Left renal cortex interstitium (tissue), 4 donors: ENCODE results near the gene RABGAP1L. TPM values are rescaled to one million over a fixed set of nuclear protein-coding genes. Genes with fewer than 3 reads are reported as not detected.
A peak's percentile ranks its signal among the peaks of the same experiment; 100 is the strongest.
"Not testable (repeated sequence)": the region's sequence is repeated elsewhere in the genome, so short reads cannot be mapped to it uniquely, and the experiment has no call there.

ENCODE experiments used
- DNase-seq, 4 donors: peaks; one replicate each; pipeline ENCODE4 v3.0.0-alpha.2; 2013; ENCODE audit warnings: low read depth in 4 of 4, low spot score in 2 of 4, missing footprints in 1 of 4
- polyA plus RNA-seq, 4 donors: library from polyadenylated mRNA; unstranded; fragments of 120-200 nt; gene quantifications; one replicate each; pipeline ENCODE4 v1.2.1, GENCODE V29; 2013; ENCODE audit not compliant: insufficient read length in 4 of 4

RABGAP1L gene
- polyA plus RNA-seq, 4 donors, result 21.9 to 32.2 (median 26.4) TPM

- peak; percentile 97 to 100 (median 98) for DNase-seq
These were observed 840.1 kb downstream of the RABGAP1L start for GRCh38 chr1:174999216-174999935.

- no peak for DNase-seq
These were observed 840.8 kb downstream of the RABGAP1L start, which contains the start of gene CACYBP for GRCh38 chr1:174999936-175000696. Gene CACYBP (plus strand): TSS chr1:174999947. CDS start chr1:175000181, 234 bp downstream.

- DNase-seq, result no peak
These were observed 841.4 kb downstream of the RABGAP1L start for GRCh38 chr1:175000697-175001187.

GRCh38 chr1:175002910-175003517 is 843.7 kb downstream of the RABGAP1L start:
- DNase-seq, result no peak

- DNase-seq, result no peak
These were observed 844.2 kb downstream of the RABGAP1L start for GRCh38 chr1:175003521-175003920.

DNA sequence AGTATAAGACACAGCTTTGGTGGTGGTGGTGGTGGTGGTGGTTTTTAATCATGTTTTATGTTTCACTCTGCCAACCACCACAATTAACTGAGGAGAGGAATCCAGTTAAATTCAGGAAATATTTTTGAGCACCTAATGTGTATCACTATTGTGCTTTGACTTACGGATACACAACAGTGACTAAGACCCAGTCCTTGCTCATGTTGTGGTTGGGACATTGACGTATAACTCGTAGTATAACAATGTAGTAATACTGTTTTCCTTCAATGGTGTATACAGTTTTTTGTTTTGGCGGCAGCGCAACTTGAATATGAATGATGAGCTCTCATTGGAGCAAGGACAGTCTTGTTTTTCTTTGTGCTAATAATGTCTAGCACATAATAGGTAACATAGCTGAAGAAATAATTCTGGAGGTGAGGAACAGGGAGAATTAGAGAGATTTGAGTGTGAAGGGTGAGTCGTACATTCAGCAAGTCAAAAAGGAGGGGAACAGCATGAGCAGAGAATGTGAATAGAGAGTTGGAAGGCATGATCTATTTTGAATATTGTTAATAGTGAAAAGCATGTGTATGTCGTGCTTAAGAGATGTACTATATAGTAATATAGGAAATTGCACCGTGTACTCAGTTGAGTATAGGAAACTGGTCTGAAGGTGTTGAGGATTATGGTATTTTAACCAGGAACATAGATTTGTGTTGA is 845.9 kb downstream of the RABGAP1L start:
- no peak for DNase-seq

- no peak for DNase-seq
These were observed 850.2 kb downstream of the RABGAP1L start for GRCh38 chr1:175009532-175009931.

DNA sequence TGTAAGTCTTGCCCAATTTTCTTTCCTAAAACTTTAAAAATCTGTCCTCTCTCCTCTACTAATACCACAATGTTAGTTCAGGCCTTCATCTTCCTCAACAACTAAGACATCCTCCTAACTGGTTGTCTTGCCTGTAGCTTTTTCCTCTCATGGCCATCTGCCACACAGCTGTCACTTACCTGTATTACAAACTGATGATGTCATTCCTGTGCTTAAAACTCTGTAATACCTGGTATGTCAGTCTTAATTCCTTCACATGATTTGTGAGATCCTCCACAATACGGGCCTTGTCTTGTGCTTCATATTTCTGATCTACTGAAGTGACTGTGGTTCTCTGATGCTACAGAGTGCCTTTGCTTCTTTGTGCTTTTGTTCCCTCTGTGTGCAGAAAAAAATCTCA is 854.1 kb downstream of the RABGAP1L start:
- no peak for DNase-seq

DNA sequence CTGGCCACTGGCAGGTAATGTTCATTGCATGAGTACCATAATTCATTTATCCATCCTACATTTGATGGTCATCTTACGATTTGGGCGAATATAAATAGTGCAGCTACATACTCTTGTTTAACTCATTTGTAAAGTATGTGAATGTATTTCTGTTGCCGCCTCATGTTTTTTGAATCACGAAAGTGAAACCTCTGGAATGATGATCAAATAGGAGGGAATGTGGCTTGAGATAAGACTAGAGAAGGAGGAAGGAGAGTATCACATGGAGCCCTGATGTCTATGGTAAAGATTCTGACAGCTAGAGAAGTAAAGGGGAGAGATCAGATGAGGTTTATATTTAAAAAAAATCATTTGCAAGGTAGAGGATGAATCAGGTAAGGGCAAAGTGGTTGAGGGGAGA is 855.9 kb downstream of the RABGAP1L start:
- DNase-seq, result no peak

DNA sequence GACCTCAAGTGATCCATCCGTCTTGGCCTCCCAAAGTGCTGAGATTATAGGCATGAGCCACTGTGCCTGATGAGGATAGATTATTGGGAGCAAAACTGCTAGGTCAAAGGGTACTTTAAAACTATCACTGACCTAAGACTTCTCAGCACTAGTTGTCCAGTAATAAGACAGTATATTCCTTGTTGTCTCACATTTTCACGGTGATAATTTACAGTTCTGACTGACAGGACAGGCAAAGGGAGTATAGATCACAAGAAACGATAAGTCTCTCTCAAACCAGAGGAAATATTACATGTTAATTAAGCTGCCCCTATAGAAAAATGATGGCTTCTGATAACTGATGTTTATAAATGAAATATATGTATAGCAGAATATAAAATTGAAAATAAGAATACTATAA is 860.2 kb downstream of the RABGAP1L start:
- DNase-seq, result no peak

DNA sequence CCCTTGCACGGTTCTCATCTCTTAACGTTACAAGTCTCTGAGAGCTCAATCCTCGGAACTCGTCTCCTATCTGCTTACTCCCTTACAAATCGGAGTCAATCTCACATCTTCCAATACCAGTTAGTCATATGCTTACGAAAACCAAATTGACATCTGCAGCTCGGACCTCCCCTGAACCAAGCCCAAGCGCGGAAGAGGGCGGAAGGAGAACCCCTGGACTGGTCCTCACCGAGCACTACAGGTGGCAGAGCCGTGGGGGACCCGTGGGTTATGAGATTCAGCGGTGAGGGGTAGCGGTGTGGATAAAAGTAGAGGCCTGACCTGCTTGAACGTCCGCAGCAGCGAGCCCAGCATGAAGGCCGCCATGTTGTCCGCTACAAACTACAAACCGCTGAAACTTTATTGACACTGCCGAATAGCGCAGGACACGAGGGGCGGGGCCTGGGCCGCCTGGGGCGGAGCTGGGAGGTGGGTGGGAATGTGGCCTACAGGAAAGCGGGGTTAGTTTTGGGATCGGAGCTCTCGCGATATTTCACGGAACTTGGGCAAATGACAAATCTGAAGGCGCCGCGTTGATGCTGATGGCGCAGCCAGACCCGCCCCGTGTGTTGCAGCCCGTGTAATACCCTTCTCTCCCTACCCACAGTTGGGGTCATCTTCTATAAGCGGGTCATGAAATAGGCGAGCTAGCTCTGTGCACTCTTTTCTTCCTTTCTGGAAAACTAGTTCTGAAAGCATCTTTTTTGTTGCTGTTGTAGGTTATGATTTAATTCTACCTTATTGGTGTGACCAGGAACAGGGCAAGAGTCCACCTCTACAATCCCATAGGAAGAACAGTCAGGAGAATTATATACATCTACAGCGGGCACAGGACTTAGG is 864.0 kb downstream of the RABGAP1L start, which contains the start of gene MRPS14:
TSS of gene MRPS14 (minus strand) at position 383 of the 879 bp plus-strand sequence. CDS start at position 366, 17 bp downstream.
- peak; percentile 92 to 98 (median 98) for DNase-seq

DNA sequence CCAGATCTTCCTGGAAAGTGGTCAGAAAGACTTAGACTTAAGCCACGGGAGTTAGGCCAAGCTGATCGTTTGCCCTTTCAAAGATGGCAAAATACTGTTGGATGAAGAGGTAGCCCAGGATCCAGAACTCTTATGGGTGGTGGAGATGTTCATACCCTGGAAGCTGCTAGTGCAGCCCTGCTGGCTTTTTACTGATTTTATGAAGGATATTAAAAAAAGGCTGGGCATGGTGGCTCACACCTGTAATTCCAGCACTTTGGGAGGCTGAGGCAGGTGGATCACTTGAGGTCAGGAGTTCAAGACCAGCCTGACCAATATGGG is 864.6 kb downstream of the RABGAP1L start:
- not testable (repeated sequence) for DNase-seq

DNA sequence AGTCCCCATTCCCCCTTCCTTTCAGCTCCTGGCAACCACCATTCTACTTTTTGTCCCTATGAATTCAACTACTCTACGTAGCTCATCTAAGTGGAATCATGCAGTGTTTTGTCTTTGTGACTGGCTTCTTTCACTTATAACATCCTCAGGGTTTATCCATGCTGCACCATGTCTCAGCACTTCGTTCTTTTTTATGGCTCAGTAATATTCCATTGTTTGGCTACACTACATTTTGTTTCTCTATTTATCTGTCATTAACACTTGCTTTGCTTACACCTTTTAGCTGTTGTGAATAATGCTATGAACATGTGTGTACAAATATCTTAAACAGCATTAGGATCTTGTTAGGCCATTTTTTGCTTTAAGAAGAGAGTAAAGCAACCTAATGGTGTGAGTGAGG is 865.5 kb downstream of the RABGAP1L start:
- no peak for DNase-seq

- DNase-seq, result no peak
These were observed 874.6 kb downstream of the RABGAP1L start for GRCh38 chr1:175033953-175034352.

DNA sequence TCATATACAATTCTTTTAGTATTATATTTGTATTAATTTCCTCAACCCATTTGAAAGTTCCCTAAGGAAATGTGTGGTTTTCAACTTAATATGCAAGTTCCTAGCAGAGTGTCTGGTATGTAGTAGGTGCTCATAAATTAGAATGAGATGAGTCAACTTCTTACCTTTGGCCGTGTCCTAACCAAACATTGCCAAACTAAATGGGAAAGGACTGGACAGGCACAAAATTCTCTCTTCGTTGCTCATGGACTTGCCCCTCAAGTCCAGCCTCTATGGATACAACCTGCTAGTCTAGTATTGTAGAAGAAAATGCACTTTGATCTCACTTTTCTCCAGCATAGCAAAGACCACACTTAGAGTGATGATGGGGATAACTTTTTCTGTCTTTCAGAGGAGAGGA is 875.5 kb downstream of the RABGAP1L start:
- no peak for DNase-seq

- DNase-seq, result no peak
These were observed 876.5 kb downstream of the RABGAP1L start for GRCh38 chr1:175035865-175036264.

DNA sequence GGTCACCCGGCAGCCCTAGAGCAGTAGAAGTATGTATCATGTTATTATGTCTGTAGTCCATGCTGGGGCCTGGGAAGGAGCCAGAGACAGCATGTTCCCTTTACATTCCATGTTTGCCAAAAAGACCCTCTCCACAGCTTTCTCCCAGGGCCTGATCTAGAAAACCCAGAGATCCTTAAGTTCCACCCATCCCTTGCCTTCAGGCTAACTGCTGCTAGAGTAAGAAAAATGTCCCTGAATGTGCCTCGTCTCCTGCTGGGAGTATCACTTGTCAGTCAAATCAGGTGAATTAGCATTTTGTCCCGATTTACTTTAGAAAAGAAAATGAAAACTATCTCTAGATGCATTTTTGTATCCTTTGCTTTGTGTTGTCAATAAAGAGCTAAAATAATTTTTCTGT is 877.2 kb downstream of the RABGAP1L start:
- no peak for DNase-seq

- DNase-seq, result no peak
These were observed 878.1 kb downstream of the RABGAP1L start for GRCh38 chr1:175037416-175037815.

DNA sequence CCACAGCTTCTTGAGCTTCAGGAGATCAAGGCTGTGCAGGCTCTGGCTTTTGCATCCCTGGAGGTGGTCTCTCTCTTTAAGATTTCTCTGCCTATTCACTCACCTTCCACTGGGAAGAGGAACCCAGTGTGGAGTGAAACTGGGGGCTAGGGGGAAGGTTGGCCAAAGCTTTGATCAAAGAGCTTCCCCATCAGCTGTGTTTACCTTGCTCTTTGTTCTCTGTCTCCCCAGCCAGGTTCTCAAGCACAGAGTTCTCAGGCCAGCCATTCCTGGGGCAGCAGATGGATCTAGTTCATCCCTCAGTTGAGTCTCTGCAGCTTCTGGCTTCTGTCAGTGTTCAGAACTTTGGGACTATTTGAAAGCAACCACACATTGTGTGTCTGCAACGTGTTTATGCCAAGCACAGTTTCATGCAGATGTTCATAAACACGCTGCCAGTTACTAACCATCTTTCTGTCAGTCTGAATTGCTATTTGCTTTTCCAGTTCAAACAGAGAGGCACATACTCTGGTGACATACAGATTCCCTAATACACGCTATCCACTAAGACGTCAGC is 881.1 kb downstream of the RABGAP1L start:
- no peak for DNase-seq
